Fibroblast of lung (primary cell): ENCODE data around the gene KLK6. TPM values are rescaled to one million over a fixed set of nuclear protein-coding genes. Genes with fewer than 3 reads are reported as not detected.

Source experiments
- DNase-seq, 2 donors: peaks; one replicate each; pipeline versions ENCODE4 v3.0.0 to v3.0.0-alpha.2; 2010; ENCODE audit warnings: low read depth in 2 of 2
- H2AFZ ChIP-seq: 2 replicates; pipeline ENCODE4 v1.5.1; 2012; ENCODE audit warnings: low read length, control low read depth, inconsistent platforms
- H3K27ac ChIP-seq: 2 replicates; pipeline ENCODE4 v1.5.1; 2011; ENCODE audit warnings: low read length, control low read depth; ENCODE audit not compliant: insufficient read depth
- H3K27me3 ChIP-seq: 2 replicates; pipeline ENCODE4 v1.5.1; 2011; ENCODE audit warnings: mild to moderate bottlenecking, low read length; ENCODE audit not compliant: control insufficient read depth, insufficient read depth
- H3K36me3 ChIP-seq: 2 replicates; pipeline ENCODE4 v1.5.1; 2011; ENCODE audit warnings: low read length; ENCODE audit not compliant: control insufficient read depth, insufficient read depth
- H3K4me1 ChIP-seq: 2 replicates; pipeline ENCODE4 v1.5.1; 2011; ENCODE audit warnings: low read length; ENCODE audit not compliant: control insufficient read depth, insufficient read depth; ENCODE audit errors: extremely low read depth
- H3K4me2 ChIP-seq: 2 replicates; pipeline ENCODE4 v1.5.1; 2011; ENCODE audit warnings: low read length, control low read depth; ENCODE audit not compliant: insufficient read depth; ENCODE audit errors: extremely low read depth
- H3K4me3 ChIP-seq, 4 experiments: fragments of 200-600 bp in 1 of 4; sonication (generic) in 1 of 4; replicated peaks in 1 of 4; 2 replicates each; pipeline ENCODE4 v1.5.1; 2011 to 2016; ENCODE audit warnings: low read length in 4 of 4, low read depth in 3 of 4, mild to moderate bottlenecking in 3 of 4, control low read depth in 2 of 4, inconsistent platforms in 1 of 4, mixed read lengths in 1 of 4; ENCODE audit not compliant: insufficient read depth in 1 of 4; ENCODE audit errors: control extremely low read depth in 1 of 4
- H3K79me2 ChIP-seq: 2 replicates; pipeline ENCODE4 v1.5.1; 2012; ENCODE audit warnings: mild to moderate bottlenecking, low read length, inconsistent platforms; ENCODE audit not compliant: control insufficient read depth, insufficient read depth
- H3K9ac ChIP-seq: 2 replicates; pipeline ENCODE4 v1.5.1; 2011; ENCODE audit warnings: mild to moderate bottlenecking, low read length, control low read depth; ENCODE audit not compliant: insufficient read depth
- H3K9me3 ChIP-seq: 2 replicates; pipeline ENCODE4 v1.5.1; 2012; ENCODE audit warnings: low read depth, low read length; ENCODE audit not compliant: control insufficient read depth, insufficient read depth
- H4K20me1 ChIP-seq: 2 replicates; pipeline ENCODE4 v1.5.1; 2011; ENCODE audit warnings: low read length; ENCODE audit not compliant: control insufficient read depth, insufficient read depth; ENCODE audit errors: extremely low read depth
- EZH2 ChIP-seq: IDR thresholded peaks from 2 replicates; pipeline ENCODE4 v1.5.1; 2012; ENCODE audit warnings: low read length, control low read depth, mild to moderate bottlenecking; ENCODE audit errors: missing control alignments
- polyA minus RNA-seq: library from RNA; depleted of rRNA, polyadenylated mRNA; stranded (reverse); fragments of >200 nt; gene quantifications from 2 replicates; pipeline ENCODE4 v1.2.3, GENCODE V29; 2011; ENCODE audit warnings: low replicate concordance
- polyA plus RNA-seq, 2 donors: library from polyadenylated mRNA; depleted of rRNA in 1 of 2; stranded (reverse) in 1 of 2; unstranded in 1 of 2; fragments of >200 nt; gene quantifications; 2 replicates each; pipeline ENCODE4 v1.2.1, GENCODE V29; 2011 to 2012; ENCODE audit warnings: missing spikeins in 1 of 2
- total RNA-seq: library from RNA; depleted of rRNA; stranded (reverse); fragments of >200 nt; gene quantifications from 2 replicates; pipeline ENCODE4 v1.2.1, GENCODE V29; 2014
- TF ChIP-seq, protein P1 (sequence below), 2 donors: IDR thresholded peaks in 1 of 2; conservative IDR thresholded peaks in 1 of 2; 1 replicate in 1 of 2; 2 replicates in 1 of 2; pipeline ENCODE4 v1.5.1; 2011 to 2012; ENCODE audit warnings: low read length in 2 of 2, control low read depth in 1 of 2, inconsistent platforms in 1 of 2, low read depth in 1 of 2, mild to moderate bottlenecking in 1 of 2

The KLK6 gene
- not detected in 2 replicates for total RNA-seq
- polyA plus RNA-seq, result not detected in 2 replicates
- not detected in 2 replicates for polyA plus RNA-seq (2012)
- not detected in 2 replicates for polyA minus RNA-seq

DNA sequence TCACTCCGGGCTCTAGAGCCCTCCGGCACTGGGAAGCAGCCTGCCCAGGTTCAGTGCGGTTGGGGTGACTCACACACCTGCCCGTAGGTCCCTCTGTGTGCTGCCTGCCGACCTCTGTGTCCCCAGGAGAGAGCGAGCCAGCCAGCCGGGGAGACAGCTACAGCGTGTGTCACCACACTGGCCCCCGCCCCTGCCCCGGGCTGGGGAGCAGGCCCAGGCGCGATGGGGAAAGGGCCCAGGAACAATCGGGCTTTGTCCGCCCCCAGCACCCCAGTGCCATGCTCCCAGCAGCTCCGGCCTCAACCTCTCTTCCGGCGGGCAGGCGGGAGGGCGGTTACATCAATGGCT, at the start of gene KLK6:
TSS of gene KLK6 (minus strand) at position 179 of the 348 bp plus-strand sequence. CDS start 1,487 bp downstream, outside the sequence.
- no peaks in the 10 kb centered on the region for H3K27me3 ChIP-seq
- H3K79me2 ChIP-seq, result no peaks in the 10 kb centered on the region
- H3K9ac ChIP-seq, result no peak within 1 kb of the TSS
- no peak within 1 kb of the TSS for H2AFZ ChIP-seq
- TF ChIP-seq, protein P1, sequence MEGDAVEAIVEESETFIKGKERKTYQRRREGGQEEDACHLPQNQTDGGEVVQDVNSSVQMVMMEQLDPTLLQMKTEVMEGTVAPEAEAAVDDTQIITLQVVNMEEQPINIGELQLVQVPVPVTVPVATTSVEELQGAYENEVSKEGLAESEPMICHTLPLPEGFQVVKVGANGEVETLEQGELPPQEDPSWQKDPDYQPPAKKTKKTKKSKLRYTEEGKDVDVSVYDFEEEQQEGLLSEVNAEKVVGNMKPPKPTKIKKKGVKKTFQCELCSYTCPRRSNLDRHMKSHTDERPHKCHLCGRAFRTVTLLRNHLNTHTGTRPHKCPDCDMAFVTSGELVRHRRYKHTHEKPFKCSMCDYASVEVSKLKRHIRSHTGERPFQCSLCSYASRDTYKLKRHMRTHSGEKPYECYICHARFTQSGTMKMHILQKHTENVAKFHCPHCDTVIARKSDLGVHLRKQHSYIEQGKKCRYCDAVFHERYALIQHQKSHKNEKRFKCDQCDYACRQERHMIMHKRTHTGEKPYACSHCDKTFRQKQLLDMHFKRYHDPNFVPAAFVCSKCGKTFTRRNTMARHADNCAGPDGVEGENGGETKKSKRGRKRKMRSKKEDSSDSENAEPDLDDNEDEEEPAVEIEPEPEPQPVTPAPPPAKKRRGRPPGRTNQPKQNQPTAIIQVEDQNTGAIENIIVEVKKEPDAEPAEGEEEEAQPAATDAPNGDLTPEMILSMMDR (conservative IDR thresholded peaks at IDR 0.05 in 1 of 2, IDR thresholded peaks at IDR 0.05 in 1 of 2; ENCODE audit: low read depth in 1 of 2, low read length in 2 of 2), result no peak
- TF ChIP-seq EZH2, result no peak
- DNase-seq, result no peak
- H3K4me1 ChIP-seq, result no peaks in the 10 kb centered on the region
- no peak within 1 kb of the TSS for H3K4me3 ChIP-seq
- H4K20me1 ChIP-seq, result no peaks in the 10 kb centered on the region
- H3K9me3 ChIP-seq, result no peaks in the 10 kb centered on the region
- H3K27ac ChIP-seq, result no peak within 1 kb of the TSS
- no peaks in the 10 kb centered on the region for H3K36me3 ChIP-seq
- no peak within 1 kb of the TSS for H3K4me2 ChIP-seq

DNA sequence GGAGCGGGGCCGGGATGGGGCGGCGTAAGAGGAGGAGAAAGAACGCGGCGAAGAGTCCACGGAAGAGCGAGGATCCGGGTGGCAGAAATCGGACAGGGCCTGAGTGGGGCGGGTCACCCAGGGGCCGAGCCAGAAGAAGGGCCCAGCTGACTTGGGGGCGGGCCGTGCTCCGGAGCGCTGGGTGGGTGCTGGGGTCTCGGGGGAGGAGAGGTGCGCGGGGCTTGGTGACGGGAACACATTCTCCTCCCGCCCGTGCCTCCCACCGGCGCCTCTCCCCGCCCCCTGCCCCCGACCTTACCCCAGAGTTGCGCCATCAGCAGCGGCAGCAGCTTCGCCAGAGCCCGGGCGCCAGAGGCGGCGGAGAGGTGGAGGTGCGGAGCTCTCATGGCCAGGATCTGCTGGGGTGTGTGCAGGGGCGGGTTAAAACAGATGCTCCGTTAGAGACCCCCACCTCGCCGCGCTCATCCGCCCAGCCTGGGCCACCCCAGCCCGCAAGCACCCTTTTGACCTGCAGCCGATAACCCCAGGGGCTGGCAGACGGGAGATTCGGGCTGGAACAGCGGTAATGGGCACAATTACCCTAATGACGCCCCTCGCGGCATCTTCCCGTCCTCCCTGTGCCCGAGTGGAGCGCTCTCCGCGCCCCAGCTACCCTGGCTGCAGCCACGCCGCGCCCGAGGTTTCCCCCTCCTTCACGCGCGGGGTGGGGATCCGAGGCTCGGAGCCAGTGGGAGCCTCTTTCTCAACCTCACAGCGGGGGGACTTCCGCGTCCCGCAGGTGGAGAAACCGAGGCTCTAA, 49.6 kb upstream of the KLK6 start:
- peak; percentile 75 for TF ChIP-seq EZH2
- TF ChIP-seq, protein P1 (conservative IDR thresholded peaks at IDR 0.05 in 1 of 2, IDR thresholded peaks at IDR 0.05 in 1 of 2; ENCODE audit: low read depth in 1 of 2, low read length in 2 of 2), result no peak
- Histone ChIP-seq H3K27me3 (peaks cover 3% of the 10 kb centered on the region), H3K4me2 (no peak overlapping the region), H3K9me3 (no peaks in the 10 kb centered on the region), H3K27ac (no peak overlapping the region), H3K79me2 (no peaks in the 10 kb centered on the region), H3K9ac (no peak overlapping the region), H4K20me1 (no peaks in the 10 kb centered on the region), H3K4me3 (no peak overlapping the region), H2AFZ (no peak overlapping the region), H3K4me1 (no peaks in the 10 kb centered on the region), H3K36me3 (no peaks in the 10 kb centered on the region)
- no peak for DNase-seq

DNA sequence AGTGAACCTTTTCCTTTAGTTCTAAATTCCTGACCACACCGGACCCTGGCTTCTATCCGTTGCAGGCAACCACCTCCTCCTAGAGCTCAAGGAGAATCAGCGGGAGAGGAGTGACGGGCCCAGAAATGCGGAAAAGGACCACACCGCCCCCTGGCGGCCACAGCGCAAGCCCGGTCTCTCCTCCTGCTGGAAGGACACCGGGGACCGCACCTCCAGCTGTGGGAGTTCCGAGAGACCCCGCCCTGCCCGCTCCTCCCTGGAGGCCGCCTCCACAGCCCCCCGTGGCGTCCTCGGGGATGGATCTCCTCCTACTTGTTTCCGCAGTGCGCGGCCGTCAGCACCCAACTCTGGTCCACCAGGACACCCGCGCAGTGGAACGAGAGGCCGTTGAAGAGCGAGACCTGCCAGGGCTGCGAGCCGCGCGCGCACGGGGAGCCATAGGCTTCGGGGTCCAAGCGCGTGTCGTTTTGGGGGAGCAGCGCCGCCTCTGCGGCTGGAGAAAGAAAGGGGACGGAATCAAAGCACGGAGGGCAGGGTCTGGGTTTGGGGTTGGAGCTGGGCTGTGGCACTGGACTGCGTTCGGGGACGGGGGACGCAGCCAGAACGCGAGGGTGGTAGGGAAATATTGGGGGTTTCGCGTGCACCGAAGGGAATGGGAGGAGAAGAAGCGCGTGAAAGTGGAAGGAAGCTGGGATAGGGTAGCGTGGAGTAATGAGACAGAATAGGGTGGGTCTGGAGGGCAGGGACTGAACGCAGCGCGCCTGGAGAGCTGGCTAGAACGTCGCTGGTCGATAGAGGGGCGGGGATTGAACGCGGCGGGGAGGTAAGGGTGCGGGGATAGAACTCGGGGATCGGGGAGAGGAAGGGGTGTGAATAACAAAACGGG, 47.6 kb upstream of the KLK6 start:
- Histone ChIP-seq H2AFZ (no peak overlapping the region), H3K4me3 (no peak overlapping the region), H3K27me3 (peaks cover 3% of the 10 kb centered on the region), H4K20me1 (no peaks in the 10 kb centered on the region), H3K36me3 (no peaks in the 10 kb centered on the region), H3K27ac (no peak overlapping the region), H3K4me1 (no peaks in the 10 kb centered on the region), H3K79me2 (no peaks in the 10 kb centered on the region), H3K4me2 (no peak overlapping the region), H3K9ac (no peak overlapping the region), H3K9me3 (no peaks in the 10 kb centered on the region)
- TF ChIP-seq, protein P1 (conservative IDR thresholded peaks at IDR 0.05 in 1 of 2, IDR thresholded peaks at IDR 0.05 in 1 of 2; ENCODE audit: low read depth in 1 of 2, low read length in 2 of 2), result peak; percentile 36 to 54
- no peak for TF ChIP-seq EZH2
- DNase-seq, result peak in 1 of 2 donors; percentile 16
